ENCODE data around the gene PNRC1. TPM values are rescaled to one million over a fixed set of nuclear protein-coding genes. Genes with fewer than 3 reads are reported as not detected.

PNRC1 gene
- total and polyA plus RNA-seq, 7 donors, result 74.3 to 552 (median 285) TPM

GRCh38 chr6:89134723-89135122, 54.2 kb downstream of the PNRC1 start:
- H3K4me1 ChIP-seq, result peaks cover 9% of the 10 kb centered on the region
- no peaks in the 10 kb centered on the region for H3K9me3 ChIP-seq
- peaks cover 0 to 6% of the 10 kb centered on the region in 2 donors for H3K36me3 ChIP-seq (ENCODE audit: insufficient read depth in 1 of 2, low read depth in 1 of 2)
- TF ChIP-seq CTCF (IDR thresholded peaks at IDR 0.05), result no peak
- 83 to 90% (median 90%) methylated on average over 3 of the region's 3 CpGs for WGBS, 3 donors
- intact Hi-C loops (cut with DNase I), result no loop called here
- DNase-seq (no peak), ATAC-seq (no peak)
- no peak overlapping the region for H3K4me3 ChIP-seq
- H3K27ac ChIP-seq, result no peak overlapping the region
- no peaks in the 10 kb centered on the region for H3K27me3 ChIP-seq (ENCODE audit: insufficient read depth in 3 of 3, low read length in 2 of 3)

Other genes starting within 250 kb of the PNRC1 start
- gene RNGTT, start 117.1 kb upstream of the PNRC1 start, total RNA-seq, result 1 to 10 TPM; 6.0 to 8.2 (median 7.4) TPM
- 1 to 10 TPM; 3.9 to 8.8 (median 8.3) TPM for gene RNGTT, start 117.1 kb upstream of the PNRC1 start, polyA plus RNA-seq
- gene SRSF12, start 37.3 kb downstream of the PNRC1 start, total RNA-seq, result under 1 TPM; 0.21 to 0.71 (median 0.24) TPM
- under 1 TPM; 0.09 to 0.29 (median 0.13) TPM for gene SRSF12, start 37.3 kb downstream of the PNRC1 start, polyA plus RNA-seq
- gene PM20D2, start 65.3 kb downstream of the PNRC1 start, total RNA-seq, result 10 to 100 TPM; 13.1 to 56.2 (median 25.0) TPM
- gene PM20D2, start 65.3 kb downstream of the PNRC1 start, polyA plus RNA-seq, result 10 to 100 TPM in 1 of 3 donors, 1 to 10 TPM in 2; 2.7 to 24.2 (median 7.0) TPM
- gene GABRR1, start 136.6 kb downstream of the PNRC1 start, total RNA-seq, result under 1 TPM in 2 of 4 donors, not detected in 2; 0.15 TPM
- gene GABRR1, start 136.6 kb downstream of the PNRC1 start, polyA plus RNA-seq, result under 1 TPM in 2 of 3 donors, not detected in 1; 0.04 to 0.05 TPM
- under 1 TPM; 0.34 to 0.71 (median 0.53) TPM for gene GABRR2, start 234.5 kb downstream of the PNRC1 start, total RNA-seq
- gene GABRR2, start 234.5 kb downstream of the PNRC1 start, polyA plus RNA-seq, result 1 to 10 TPM in 1 of 3 donors, under 1 TPM in 2; 0.79 to 4.3 (median 0.87) TPM